Occipital lobe (tissue), 2 donors: ENCODE measurements around the gene NAP1L1. TPM values are rescaled to one million over a fixed set of nuclear protein-coding genes. Genes with fewer than 3 reads are reported as not detected.

Experiments
- DNase-seq: peaks from one replicate; lab custom pipeline; 2025; lab: John Stamatoyannopoulos, UW
- total RNA-seq: library from RNA; depleted of rRNA; stranded (reverse); fragments of >200 nt; gene quantifications from one replicate; pipeline ENCODE4 v1.2.3, GENCODE V29; 2014

NAP1L1 gene
- total RNA-seq, 1 donor from 2014 or later: 191 TPM

GRCh38 chr12:76083246-76083903 is 1.1 kb downstream of the NAP1L1 start:
- DNase-seq: no peak

- DNase-seq: no peak
These were observed 2.6 kb downstream of the NAP1L1 start for GRCh38 chr12:76081909-76082308.

- DNase-seq: no peak
These were observed 3.6 kb downstream of the NAP1L1 start for GRCh38 chr12:76080729-76081415.

GRCh38 chr12:76080017-76080728 is 4.3 kb downstream of the NAP1L1 start:
- DNase-seq: no peak

- no peak for DNase-seq
These were observed 5.7 kb downstream of the NAP1L1 start for GRCh38 chr12:76078748-76079147.

- DNase-seq: no peak
These were observed 9.0 kb downstream of the NAP1L1 start for GRCh38 chr12:76075448-76075847.

GRCh38 chr12:76074701-76075336 is 9.7 kb downstream of the NAP1L1 start:
- no peak for DNase-seq

GRCh38 chr12:76073561-76073960 is 10.9 kb downstream of the NAP1L1 start:
- no peak for DNase-seq

- DNase-seq: no peak
These were observed 11.9 kb downstream of the NAP1L1 start for GRCh38 chr12:76072568-76072967.

- DNase-seq: no peak
These were observed 15.1 kb downstream of the NAP1L1 start for GRCh38 chr12:76069339-76069738.

- no peak for DNase-seq
These were observed 18.6 kb downstream of the NAP1L1 start for GRCh38 chr12:76065917-76066316.

- no peak for DNase-seq
These were observed 19.6 kb downstream of the NAP1L1 start for GRCh38 chr12:76064904-76065303.

GRCh38 chr12:76060111-76060510 is 24.4 kb downstream of the NAP1L1 start:
- no peak for DNase-seq

- peak; percentile 19 for DNase-seq
These were observed 27.2 kb downstream of the NAP1L1 start for GRCh38 chr12:76057326-76057725.

GRCh38 chr12:76055393-76055792 is 29.1 kb downstream of the NAP1L1 start:
- no peak for DNase-seq

GRCh38 chr12:76049575-76050251 is 34.8 kb downstream of the NAP1L1 start:
- no peak for DNase-seq

GRCh38 chr12:76047742-76048141 is 36.7 kb downstream of the NAP1L1 start:
- DNase-seq: no peak

GRCh38 chr12:76047060-76047459 is 37.4 kb downstream of the NAP1L1 start:
- DNase-seq: no peak

GRCh38 chr12:76043377-76043776 is 41.1 kb downstream of the NAP1L1 start:
- DNase-seq: no peak

GRCh38 chr12:76042147-76042546 is 42.3 kb downstream of the NAP1L1 start:
- no peak for DNase-seq

GRCh38 chr12:76041406-76041805 is 43.1 kb downstream of the NAP1L1 start:
- DNase-seq: no peak

- no peak for DNase-seq
These were observed 44.0 kb downstream of the NAP1L1 start for GRCh38 chr12:76040461-76040860.
